GM10266 (cell line): Measurements from ENCODE around the gene SCRN1.

Experiments used
- DNase-seq: peaks from one replicate; pipeline ENCODE4 v3.0.0; 2012; ENCODE audit errors: extremely low spot score
- CTCF ChIP-seq: IDR thresholded peaks from 2 replicates; pipeline ENCODE4 v1.5.1; 2012; ENCODE audit warnings: mild to moderate bottlenecking, low read depth; ENCODE audit not compliant: control insufficient read depth, insufficient read depth; ENCODE audit errors: missing control alignments

SCRN1 gene

GRCh38 chr7:30005464-30005863 is 15.9 kb upstream of the SCRN1 start:
- TF ChIP-seq CTCF, result no peak
- no peak for DNase-seq

- DNase-seq, result no peak
These were observed 13.5 kb upstream of the SCRN1 start for GRCh38 chr7:30003098-30003497.

GRCh38 chr7:30001998-30002397 is 12.4 kb upstream of the SCRN1 start:
- no peak for DNase-seq
- no peak for TF ChIP-seq CTCF

More at GRCh38 chr7:30003098-30003497, 13.5 kb upstream of the SCRN1 start:
- no peak for TF ChIP-seq CTCF

- no peak for TF ChIP-seq CTCF
- DNase-seq, result no peak
These were observed 8.9 kb upstream of the SCRN1 start for GRCh38 chr7:29998489-29998888.

- DNase-seq, result no peak
- no peak for TF ChIP-seq CTCF
These were observed 6.7 kb upstream of the SCRN1 start for GRCh38 chr7:29996321-29996720.

GRCh38 chr7:29995652-29996051 is 6.1 kb upstream of the SCRN1 start:
- no peak for DNase-seq
- no peak for TF ChIP-seq CTCF

- TF ChIP-seq CTCF, result no peak
- DNase-seq, result no peak
These were observed 3.5 kb upstream of the SCRN1 start for GRCh38 chr7:29993140-29993539.
